ENCODE data around the gene CKS1B.

The CKS1B gene

GRCh38 chr1:155005076-155006011, 30.9 kb downstream of the CKS1B start:
- no peak for TF ChIP-seq CTCF (IDR thresholded peaks at IDR 0.05)
- DNase-seq (ENCODE audit: low spot score), result peak; percentile 82
- peak overlapping the region; percentile 93 to 98 for H3K27ac ChIP-seq
- H3K4me3 ChIP-seq, result peak overlapping the region; percentile 94

GRCh38 chr1:155006601-155007101, 32.2 kb downstream of the CKS1B start:
- peak overlapping the region; percentile 93 to 98 for H3K27ac ChIP-seq
- no peak overlapping the region for H3K4me3 ChIP-seq
- no peak for TF ChIP-seq CTCF (IDR thresholded peaks at IDR 0.05)
- DNase-seq (ENCODE audit: low spot score), result no peak

- no peak for TF ChIP-seq CTCF (IDR thresholded peaks at IDR 0.05)
- peak overlapping the region; percentile 59 for H3K4me3 ChIP-seq
- DNase-seq (ENCODE audit: low spot score), result no peak
- peak overlapping the region; percentile 93 to 98 for H3K27ac ChIP-seq
Measured at GRCh38 chr1:155007251-155007828, 32.9 kb downstream of the CKS1B start.

GRCh38 chr1:155008015-155008941, 33.8 kb downstream of the CKS1B start:
- H3K27ac ChIP-seq, result peak overlapping the region; percentile 93 to 98
- no peak for DNase-seq (ENCODE audit: low spot score)
- TF ChIP-seq CTCF (IDR thresholded peaks at IDR 0.05), result no peak
- H3K4me3 ChIP-seq, result peak overlapping the region; percentile 59

- Histone ChIP-seq H3K27ac (peak overlapping the region in 1 of 2 donors; percentile 93), H3K4me3 (peak overlapping the region; percentile 59)
- no peak for DNase-seq (ENCODE audit: low spot score)
- no peak for TF ChIP-seq CTCF (IDR thresholded peaks at IDR 0.05)
Measured at GRCh38 chr1:155009221-155009711, 34.8 kb downstream of the CKS1B start.

GRCh38 chr1:155009742-155010141, 35.3 kb downstream of the CKS1B start:
- TF ChIP-seq CTCF (IDR thresholded peaks at IDR 0.05), result no peak
- Histone ChIP-seq H3K4me3 (peak overlapping the region; percentile 59), H3K27ac (peak overlapping the region in 1 of 2 donors; percentile 93)
- no peak for DNase-seq (ENCODE audit: low spot score)

Data from coronary artery (tissue), 2 donors.